ENCODE measurements around the gene ACSL1.
"Not testable (repeated sequence)": the region's sequence is repeated elsewhere in the genome, so short reads cannot be mapped to it uniquely, and the experiment has no call there.

ACSL1 gene

DNA sequence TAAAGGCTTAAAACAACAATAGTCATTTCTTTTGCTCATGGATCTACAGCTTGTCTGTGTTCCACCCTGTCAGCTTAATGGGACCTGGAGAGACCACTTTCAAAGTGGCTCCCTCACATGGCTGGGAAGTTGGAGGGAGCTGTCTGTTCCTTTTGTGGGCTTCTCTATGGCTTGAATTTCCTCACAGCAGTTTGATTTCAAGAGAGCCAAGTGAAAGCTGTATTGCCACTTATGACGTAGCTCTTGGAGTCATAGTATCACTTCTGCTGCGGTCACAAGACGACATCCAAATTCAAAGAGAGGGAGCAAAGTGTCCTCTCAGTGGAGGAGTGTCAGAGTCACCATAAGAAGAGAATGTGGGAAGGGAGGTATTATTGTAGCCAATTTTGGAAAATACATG lies 22.7 kb upstream of the ACSL1 start:
- H3K36me3 ChIP-seq: no peaks in the 10 kb centered on the region
- H3K27me3 ChIP-seq (ENCODE audit: insufficient read depth, low read depth, severe bottlenecking): no peaks in the 10 kb centered on the region
- DNase-seq: no peak
- H3K4me3 ChIP-seq (ENCODE audit: low read depth, low read length): no peak overlapping the region
- H3K9me3 ChIP-seq (ENCODE audit: severe bottlenecking): no peaks in the 10 kb centered on the region
- TF ChIP-seq, protein P1, sequence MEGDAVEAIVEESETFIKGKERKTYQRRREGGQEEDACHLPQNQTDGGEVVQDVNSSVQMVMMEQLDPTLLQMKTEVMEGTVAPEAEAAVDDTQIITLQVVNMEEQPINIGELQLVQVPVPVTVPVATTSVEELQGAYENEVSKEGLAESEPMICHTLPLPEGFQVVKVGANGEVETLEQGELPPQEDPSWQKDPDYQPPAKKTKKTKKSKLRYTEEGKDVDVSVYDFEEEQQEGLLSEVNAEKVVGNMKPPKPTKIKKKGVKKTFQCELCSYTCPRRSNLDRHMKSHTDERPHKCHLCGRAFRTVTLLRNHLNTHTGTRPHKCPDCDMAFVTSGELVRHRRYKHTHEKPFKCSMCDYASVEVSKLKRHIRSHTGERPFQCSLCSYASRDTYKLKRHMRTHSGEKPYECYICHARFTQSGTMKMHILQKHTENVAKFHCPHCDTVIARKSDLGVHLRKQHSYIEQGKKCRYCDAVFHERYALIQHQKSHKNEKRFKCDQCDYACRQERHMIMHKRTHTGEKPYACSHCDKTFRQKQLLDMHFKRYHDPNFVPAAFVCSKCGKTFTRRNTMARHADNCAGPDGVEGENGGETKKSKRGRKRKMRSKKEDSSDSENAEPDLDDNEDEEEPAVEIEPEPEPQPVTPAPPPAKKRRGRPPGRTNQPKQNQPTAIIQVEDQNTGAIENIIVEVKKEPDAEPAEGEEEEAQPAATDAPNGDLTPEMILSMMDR (IDR thresholded peaks at IDR 0.05; ENCODE audit: low read depth, low read length): no peak
- no peak overlapping the region for H3K27ac ChIP-seq

DNA sequence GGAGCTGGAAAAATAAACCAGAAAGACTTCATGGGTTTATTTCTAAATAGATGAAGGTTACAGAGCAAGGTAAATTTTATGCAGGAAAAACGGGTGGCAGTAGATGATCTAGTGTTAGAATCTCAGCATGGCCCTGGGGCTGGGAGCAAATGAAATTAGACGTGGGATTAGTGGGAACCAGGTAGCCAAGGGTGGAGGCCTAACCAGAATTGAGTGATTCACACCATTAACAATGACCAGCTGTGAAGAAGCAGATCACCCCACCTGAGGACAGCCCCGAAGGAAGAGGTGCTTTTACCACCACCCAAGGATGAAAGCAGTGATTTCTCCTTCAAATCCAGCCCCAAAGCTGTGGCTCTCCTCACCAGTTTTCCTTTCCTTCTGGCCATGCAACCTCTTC lies 20.8 kb upstream of the ACSL1 start:
- DNase-seq: no peak
- no peaks in the 10 kb centered on the region for H3K36me3 ChIP-seq
- H3K9me3 ChIP-seq (ENCODE audit: severe bottlenecking): no peaks in the 10 kb centered on the region
- H3K27ac ChIP-seq: no peak overlapping the region
- H3K4me3 ChIP-seq (ENCODE audit: low read depth, low read length): no peak overlapping the region
- TF ChIP-seq, protein P1 (IDR thresholded peaks at IDR 0.05; ENCODE audit: low read depth, low read length): no peak
- H3K27me3 ChIP-seq (ENCODE audit: insufficient read depth, low read depth, severe bottlenecking): no peaks in the 10 kb centered on the region

DNA sequence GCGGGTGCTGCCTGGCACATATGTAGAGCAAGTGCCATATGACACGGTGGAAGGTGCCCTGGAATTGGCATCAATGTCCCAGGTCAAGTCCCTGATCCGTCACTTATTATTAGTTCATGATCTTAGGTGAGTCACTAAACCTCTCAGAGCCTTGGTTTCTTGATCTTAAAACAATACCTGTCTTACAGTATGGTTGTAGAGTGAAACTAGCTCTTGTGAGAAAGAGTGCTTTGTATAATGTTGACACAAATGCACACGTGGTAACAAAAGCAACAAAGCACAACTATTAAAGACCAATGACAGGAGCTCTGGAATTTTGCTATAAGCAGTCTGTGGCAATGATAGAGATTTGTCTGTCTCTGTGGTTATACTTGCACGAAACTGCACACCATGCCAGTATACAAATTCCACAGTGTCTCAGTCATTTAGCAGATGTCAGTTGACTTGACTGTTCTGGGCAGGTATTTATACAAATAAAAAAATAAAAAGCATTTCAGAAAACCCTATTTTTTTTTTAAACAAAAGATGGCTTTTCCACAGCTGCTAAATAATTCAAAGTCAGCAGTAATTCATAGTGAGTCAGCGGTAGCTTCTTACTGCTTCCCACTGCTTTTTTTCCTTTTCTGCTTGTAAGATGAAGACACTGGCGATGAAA lies 19.7 kb upstream of the ACSL1 start:
- no peak overlapping the region for H3K27ac ChIP-seq
- H3K27me3 ChIP-seq (ENCODE audit: insufficient read depth, low read depth, severe bottlenecking): no peaks in the 10 kb centered on the region
- DNase-seq: no peak
- TF ChIP-seq, protein P1 (IDR thresholded peaks at IDR 0.05; ENCODE audit: low read depth, low read length): no peak
- H3K36me3 ChIP-seq: no peaks in the 10 kb centered on the region
- H3K9me3 ChIP-seq (ENCODE audit: severe bottlenecking): no peaks in the 10 kb centered on the region
- no peak overlapping the region for H3K4me3 ChIP-seq (ENCODE audit: low read depth, low read length)

DNA sequence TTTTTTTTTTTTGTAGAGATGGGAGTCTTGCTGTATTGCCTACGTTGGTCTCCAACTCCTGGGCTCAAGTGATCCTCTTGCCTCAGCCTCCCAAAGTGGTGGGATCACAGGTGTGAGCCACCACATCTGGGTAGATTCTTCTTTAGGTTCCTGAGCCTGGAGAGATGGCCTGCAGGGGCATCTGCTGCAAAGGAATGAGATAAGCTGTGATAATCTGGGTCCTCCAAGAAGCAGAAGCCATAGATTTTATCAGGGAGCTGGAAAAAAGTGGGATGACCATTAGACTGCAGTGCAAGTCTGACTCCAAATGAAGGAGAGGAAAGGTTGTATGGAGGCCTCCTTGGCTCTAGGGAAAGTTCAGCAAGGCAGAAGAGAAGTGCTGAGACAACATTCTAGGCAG lies 19.0 kb upstream of the ACSL1 start:
- no peak for DNase-seq
- Histone ChIP-seq H3K27ac (no peak overlapping the region), H3K4me3 (ENCODE audit: low read depth, low read length) (no peak overlapping the region), H3K36me3 (no peaks in the 10 kb centered on the region), H3K27me3 (ENCODE audit: insufficient read depth, low read depth, severe bottlenecking) (no peaks in the 10 kb centered on the region), H3K9me3 (ENCODE audit: severe bottlenecking) (no peaks in the 10 kb centered on the region)
- TF ChIP-seq, protein P1 (IDR thresholded peaks at IDR 0.05; ENCODE audit: low read depth, low read length): no peak

DNA sequence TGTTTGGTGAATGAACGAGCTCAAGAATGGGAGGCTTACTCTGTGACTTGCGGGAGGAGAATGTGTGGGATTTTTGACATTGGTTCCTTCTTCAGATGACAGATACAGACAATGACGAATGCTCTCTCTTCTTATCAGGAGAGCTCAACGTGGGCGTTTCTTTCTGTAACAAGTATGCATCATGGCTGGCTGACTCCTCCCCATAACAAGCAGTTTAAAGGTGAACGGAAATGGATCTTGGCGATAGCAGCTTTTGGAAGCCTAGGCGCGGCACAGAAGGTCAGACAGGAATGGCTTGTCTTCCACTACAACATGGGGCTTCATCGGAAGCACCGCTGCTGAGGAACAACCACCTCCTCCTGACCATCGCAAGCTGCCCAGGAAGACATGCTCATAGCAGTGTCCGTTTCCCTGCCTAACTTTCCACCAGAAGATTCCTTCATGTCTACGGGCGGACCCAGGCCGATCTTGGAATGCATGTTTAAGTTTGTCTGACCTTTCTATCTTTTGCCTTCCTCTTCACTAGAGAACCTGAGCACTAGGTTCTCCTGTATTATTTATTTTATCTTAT lies 18.3 kb upstream of the ACSL1 start:
- Histone ChIP-seq H3K27ac (no peak overlapping the region), H3K27me3 (ENCODE audit: insufficient read depth, low read depth, severe bottlenecking) (no peaks in the 10 kb centered on the region), H3K9me3 (ENCODE audit: severe bottlenecking) (no peaks in the 10 kb centered on the region), H3K36me3 (no peaks in the 10 kb centered on the region), H3K4me3 (ENCODE audit: low read depth, low read length) (no peak overlapping the region)
- no peak for DNase-seq
- TF ChIP-seq, protein P1 (IDR thresholded peaks at IDR 0.05; ENCODE audit: low read depth, low read length): no peak

DNA sequence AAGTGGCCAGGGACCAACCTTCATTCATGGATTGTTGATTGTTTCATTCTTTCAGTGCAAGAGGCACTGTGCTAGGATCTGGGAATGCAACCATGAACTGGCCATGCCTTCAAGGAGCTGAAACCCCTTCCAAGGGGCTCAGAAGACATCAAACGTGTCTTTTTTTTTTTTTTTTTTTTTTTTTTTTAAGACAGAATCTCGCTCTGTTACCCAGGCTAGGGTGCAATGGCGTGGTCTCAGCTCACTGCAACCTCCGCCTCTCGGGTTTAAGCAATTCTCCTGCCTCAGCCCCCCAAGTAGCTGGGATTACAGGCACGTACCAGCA lies 13.3 kb upstream of the ACSL1 start:
- H3K27ac ChIP-seq; H3K4me3 ChIP-seq (ENCODE audit: low read depth, low read length); H3K36me3 ChIP-seq; H3K9me3 ChIP-seq (ENCODE audit: severe bottlenecking); H3K27me3 ChIP-seq (ENCODE audit: insufficient read depth, low read depth, severe bottlenecking); DNase-seq: not testable (repeated sequence)
